C4-2B (cell line): Measurements from ENCODE around the gene RASAL2.
"Not testable (repeated sequence)": the region's sequence is repeated elsewhere in the genome, so short reads cannot be mapped to it uniquely, and the experiment has no call there.

Experiments used
- H3K27ac ChIP-seq: fragments of 450-650 bp; 2 replicates; pipeline ENCODE4 v1.5.1; 2017
- ZFX ChIP-seq: fragments of 450-650 bp; IDR thresholded peaks from 2 replicates; pipeline ENCODE4 v1.6.1; 2017
- TF ChIP-seq, protein P1 (sequence below): fragments of 450-650 bp; conservative IDR thresholded peaks from 2 replicates; pipeline ENCODE4 v1.5.1; 2017; ENCODE audit warnings: mild to moderate bottlenecking

RASAL2 gene

DNA sequence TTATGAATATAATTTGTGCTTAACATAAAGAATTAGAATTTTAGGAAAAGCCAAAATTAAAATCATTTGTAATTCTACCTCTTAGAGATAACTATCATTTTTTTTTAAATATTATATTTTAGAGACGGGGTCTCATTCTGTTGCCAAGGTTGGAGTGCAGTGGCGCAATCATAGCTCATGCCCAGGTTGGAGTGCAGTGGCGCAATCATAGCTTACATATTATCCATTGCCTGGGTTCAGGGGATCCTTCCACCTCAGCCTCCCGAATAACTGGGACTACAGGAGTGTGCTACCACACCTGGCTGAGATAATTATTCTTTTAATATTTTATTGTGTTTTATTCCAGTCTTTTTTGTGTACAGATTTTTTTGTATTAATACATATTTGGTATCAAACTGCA, 8.3 kb downstream of the RASAL2 start:
- no peak overlapping the region for H3K27ac ChIP-seq
- no peak for TF ChIP-seq ZFX
- TF ChIP-seq, protein P1, sequence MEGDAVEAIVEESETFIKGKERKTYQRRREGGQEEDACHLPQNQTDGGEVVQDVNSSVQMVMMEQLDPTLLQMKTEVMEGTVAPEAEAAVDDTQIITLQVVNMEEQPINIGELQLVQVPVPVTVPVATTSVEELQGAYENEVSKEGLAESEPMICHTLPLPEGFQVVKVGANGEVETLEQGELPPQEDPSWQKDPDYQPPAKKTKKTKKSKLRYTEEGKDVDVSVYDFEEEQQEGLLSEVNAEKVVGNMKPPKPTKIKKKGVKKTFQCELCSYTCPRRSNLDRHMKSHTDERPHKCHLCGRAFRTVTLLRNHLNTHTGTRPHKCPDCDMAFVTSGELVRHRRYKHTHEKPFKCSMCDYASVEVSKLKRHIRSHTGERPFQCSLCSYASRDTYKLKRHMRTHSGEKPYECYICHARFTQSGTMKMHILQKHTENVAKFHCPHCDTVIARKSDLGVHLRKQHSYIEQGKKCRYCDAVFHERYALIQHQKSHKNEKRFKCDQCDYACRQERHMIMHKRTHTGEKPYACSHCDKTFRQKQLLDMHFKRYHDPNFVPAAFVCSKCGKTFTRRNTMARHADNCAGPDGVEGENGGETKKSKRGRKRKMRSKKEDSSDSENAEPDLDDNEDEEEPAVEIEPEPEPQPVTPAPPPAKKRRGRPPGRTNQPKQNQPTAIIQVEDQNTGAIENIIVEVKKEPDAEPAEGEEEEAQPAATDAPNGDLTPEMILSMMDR: no peak

DNA sequence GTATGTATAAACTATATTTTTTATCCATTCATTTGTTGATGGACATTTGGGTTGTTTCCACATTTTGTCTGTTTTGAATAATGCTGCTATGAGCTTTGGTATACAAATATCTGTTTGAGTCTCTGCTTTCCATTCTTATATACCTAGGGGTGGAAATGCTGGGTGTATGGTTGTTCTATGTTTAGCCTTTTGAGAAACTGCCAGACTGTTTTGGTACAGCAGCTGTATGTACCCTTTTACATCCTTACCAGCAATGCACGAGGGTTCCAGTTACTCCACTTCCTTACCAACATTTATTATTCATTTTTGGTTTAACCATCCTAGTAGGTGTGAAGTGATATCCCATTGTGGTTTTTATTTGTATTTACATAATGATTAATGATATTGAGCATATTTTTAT, 13.9 kb downstream of the RASAL2 start:
- H3K27ac ChIP-seq: no peak overlapping the region
- TF ChIP-seq, protein P1: no peak
- TF ChIP-seq ZFX: no peak

DNA sequence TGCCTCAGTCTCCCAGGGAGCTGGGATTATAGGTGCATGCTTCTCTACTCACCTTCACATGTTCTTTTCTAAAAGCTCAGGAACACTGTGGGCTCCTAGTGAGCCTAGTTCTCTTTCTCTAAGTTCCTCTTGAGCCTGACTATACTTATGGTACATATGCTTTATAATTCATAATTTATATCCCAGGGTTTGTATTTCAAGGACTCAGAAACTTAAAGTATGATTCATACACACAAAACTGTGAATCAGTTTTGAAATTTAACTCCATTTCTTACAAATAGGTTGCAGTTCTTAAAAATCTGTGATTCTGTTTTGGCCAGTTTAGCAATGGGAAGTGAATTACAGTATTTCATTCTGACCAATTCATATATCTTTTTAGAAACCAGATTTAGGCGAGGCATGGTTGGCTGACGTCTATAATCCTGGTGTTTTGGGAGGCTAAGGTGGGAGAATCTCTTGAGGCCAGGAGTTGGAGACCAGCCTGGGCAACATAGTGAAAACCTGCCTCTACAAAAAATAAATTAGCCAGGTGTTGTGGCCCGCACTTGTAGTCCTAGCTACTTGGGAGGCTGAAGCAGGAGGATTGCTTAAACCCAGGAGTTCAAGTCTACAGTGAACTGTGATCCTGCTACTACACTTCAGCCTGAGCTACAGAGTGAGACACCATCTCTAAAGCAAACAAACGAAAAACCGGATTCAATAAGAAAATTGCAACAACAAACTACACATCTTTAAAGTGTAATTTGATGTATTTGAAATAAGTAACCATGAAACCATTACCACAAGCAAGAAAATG, 15.6 kb downstream of the RASAL2 start:
- TF ChIP-seq ZFX: no peak
- TF ChIP-seq, protein P1: no peak
- no peak overlapping the region for H3K27ac ChIP-seq

DNA sequence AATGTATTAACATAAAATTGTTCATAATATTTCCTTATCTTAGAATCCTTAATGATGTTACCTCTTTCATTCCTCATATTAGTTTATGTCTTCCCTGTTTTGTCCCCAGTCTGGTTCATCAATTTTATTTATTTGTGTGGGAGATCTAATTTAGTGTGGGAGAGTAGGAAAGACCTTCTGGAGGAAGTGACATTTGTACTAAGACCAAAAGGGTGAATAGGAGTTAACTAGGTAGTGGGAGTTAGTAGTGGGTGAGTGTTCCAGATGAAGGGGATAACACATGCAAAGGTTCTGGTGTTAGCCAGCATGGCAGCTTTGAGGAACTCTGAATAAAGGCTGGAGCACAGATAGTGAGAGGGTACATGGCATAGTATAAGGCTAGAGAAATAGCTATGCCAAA, 21.4 kb downstream of the RASAL2 start:
- TF ChIP-seq, protein P1: no peak
- no peak for TF ChIP-seq ZFX
- H3K27ac ChIP-seq: no peak overlapping the region

DNA sequence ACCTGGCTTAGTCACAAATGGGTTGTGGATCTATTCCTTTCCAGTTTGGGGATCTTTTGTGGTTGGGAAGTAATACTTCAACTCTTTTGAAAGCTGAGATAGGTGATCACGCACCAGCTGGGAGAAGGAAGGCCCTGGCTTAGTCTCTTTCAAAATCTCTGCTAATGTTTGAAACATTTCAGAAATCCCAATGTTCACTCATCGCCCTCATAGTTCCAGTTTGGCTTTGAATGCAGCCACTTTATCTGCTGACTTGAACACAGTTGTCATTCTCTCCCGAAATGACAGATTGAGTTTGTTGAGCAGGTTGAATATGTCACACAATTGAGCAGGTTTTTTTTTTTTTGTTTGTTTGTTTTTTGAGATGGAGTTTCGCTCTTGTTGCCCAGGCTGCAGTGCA, 24.6 kb downstream of the RASAL2 start:
- H3K27ac ChIP-seq: no peak overlapping the region
- TF ChIP-seq, protein P1: no peak
- no peak for TF ChIP-seq ZFX

DNA sequence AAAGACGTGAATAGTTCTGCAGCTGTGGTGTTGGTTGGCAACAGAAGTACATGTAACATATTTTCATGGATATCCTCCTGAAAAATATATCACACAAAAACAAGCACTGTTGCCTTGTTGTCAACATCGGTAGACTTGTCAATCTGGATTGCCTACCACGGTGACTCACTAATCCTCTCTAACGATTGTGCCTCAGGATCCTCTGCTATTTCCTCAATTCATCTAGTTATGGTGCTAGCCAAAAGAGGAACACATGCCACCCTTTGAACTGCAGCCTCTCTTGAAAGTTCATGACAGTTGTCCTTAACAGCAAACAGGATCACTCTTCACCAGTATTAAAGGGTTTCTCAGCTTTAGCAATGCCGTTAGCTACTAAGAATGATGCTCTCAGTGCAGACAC, 25.7 kb downstream of the RASAL2 start:
- TF ChIP-seq, protein P1: no peak
- no peak for TF ChIP-seq ZFX
- no peak overlapping the region for H3K27ac ChIP-seq

DNA sequence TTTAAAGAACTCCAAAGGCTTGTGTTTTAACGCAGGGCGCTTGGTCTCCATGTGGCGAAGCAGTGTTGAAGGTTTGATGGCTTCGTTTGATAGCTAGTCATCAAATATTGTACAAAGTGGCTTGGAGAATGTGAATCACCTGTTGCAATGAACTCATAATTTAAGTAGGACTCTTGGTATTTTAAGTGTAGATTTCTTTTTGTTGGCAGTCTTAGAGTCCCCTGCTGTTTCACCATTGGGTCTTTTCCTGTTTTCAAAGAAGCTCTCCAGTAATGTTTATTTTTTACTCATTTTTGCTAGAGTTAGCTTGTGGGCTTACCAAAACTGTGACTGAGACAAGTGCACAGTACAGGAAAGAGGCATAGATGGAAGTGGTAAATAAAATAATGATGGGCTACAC, 26.2 kb downstream of the RASAL2 start:
- no peak for TF ChIP-seq ZFX
- TF ChIP-seq, protein P1: no peak
- no peak overlapping the region for H3K27ac ChIP-seq

DNA sequence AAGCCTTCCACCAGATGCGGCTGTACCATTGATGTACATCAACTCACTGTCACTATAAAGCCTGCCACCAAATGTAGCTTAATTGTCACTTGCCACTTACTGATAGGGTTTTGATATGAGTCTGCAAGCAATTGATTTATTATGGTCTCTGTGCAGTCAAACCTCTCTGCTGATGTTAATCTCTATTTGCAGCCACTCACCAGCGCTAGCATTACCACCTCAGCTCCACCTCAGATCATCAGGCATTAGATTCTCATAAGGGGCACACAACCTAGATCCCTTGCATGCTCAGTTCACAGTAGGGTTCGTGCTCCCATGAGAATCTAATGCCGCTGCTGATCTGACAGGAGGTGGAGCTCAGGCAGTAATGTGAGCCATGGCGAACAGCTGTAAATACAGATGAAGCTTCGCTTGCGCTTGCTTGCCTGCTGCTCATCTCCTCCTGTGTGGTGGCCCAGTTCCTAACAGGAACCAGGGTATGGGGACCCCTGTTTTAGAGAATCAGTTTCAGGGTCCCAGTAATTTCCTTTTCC, 26.7 kb downstream of the RASAL2 start:
- H3K27ac ChIP-seq: not testable (repeated sequence)
